ENCODE data around the gene QRICH2. TPM values are rescaled to one million over a fixed set of nuclear protein-coding genes. Genes with fewer than 3 reads are reported as not detected.
A peak's percentile ranks its signal among the peaks of the same experiment; 100 is the strongest.

Gene QRICH2
- total and polyA plus RNA-seq, 10 of the 15 experiments (the other 5 are each of a cell fraction or from before 2014, with no cell fraction given) = 0.04 to 0.72 (median 0.25) TPM

DNA sequence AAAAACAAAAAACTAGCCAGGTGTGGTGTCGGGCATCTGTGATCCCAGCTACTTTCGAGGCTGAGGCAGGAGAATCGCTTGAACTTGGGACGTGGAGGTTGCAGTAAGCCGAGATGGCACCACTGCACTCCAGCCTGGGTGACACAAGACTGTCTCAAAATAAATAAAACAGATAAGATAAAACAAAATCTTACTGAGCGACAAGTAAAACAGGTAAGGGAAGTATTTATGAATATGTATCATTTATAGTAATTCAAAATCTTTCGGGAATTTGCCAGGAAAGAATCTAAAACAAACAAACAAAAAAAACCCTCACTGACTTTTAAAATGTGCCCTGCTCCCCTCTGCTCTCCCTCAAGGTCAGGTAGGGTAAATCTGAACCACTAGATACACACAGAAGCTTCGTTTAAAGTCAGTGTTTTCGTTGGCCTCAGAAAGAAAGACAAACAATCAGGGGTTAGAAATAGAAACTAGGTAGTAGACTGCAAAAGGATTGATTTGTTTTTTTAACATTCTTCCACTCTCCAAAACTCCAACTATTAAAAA lies 43.5 kb upstream of the QRICH2 start:
- SMC1A ChIA-PET (ENCODE audit: uncharacterized antibody, unreplicated experiment) = interaction anchor here (0.8 to 2.4 kb wide), 4 partner anchors 11 to 46 kb away, joined by 3 to 8 read pairs (median 5); no protein-coding TSS in a partner anchor
- WGBS (ENCODE audit: insufficient coverage, insufficient replicate concordance, low lambda C conversion rate, missing lambda C conversion rate) = 80% methylated on average over 8 of the region's 9 CpGs
- ATAC-seq (no peak), DNase-seq (ENCODE audit: low read depth, low spot score) (no peak), FAIRE-seq (no peak)
- no TSS peak for BruUV-seq (replicated peaks)
- Histone ChIP-seq H4K20me1 (ENCODE audit: control insufficient read depth, insufficient read depth) (no peaks in the 10 kb centered on the region), H3K4me3 (no peak overlapping the region), H3K9me3 (replicated peaks; ENCODE audit: control insufficient read depth, insufficient read depth, low read length) (no peaks in the 10 kb centered on the region), H2AFZ (ENCODE audit: control insufficient read depth, low read depth, low read length) (no peak overlapping the region), H3K4me2 (ENCODE audit: control insufficient read depth, insufficient read depth) (peak overlapping the region; percentile 83), H3K79me2 (ENCODE audit: control insufficient read depth, insufficient read depth, low read length) (peaks cover 7% of the 10 kb centered on the region), H3K4me1 (ENCODE audit: control insufficient read depth, insufficient read depth, low read length) (peaks cover 4% of the 10 kb centered on the region), H3K36me3 (ENCODE audit: control insufficient read depth in 2 of 2, insufficient read depth in 2 of 2, low read length in 1 of 2) (peaks cover 2 to 3% of the 10 kb centered on the region in 2 experiments; a peak in 3 of 4 replicates), H3K9ac (ENCODE audit: control insufficient read depth, insufficient read depth, low read length) (no peak overlapping the region), H3K27me3 (replicated peaks in 1 of 2; ENCODE audit: control insufficient read depth in 2 of 2, insufficient read depth in 2 of 2, low read length in 1 of 2) (no peaks in the 10 kb centered on the region), H3K27ac (ENCODE audit: control insufficient read depth, insufficient read depth) (no peak overlapping the region)
- POLR2A ChIA-PET = no interaction called here
- RAD21 ChIA-PET (ENCODE audit: unreplicated experiment) = no interaction called here
- CTCF ChIA-PET = interaction anchor here (0.6 to 3.4 kb wide), 6 partner anchors 28 to 52 kb away, joined by 3 to 23 read pairs (median 4); partner anchors contain the start of gene SPHK1
- TF ChIP-seq MYC (IDR thresholded peaks at IDR 0.05; ENCODE audit: insufficient read depth, insufficient read length, insufficient replicate concordance, low read length, severe bottlenecking) (no peak), PAX8 (IDR thresholded peaks at IDR 0.05) (no peak), STAT3 (IDR thresholded peaks at IDR 0.05; ENCODE audit: low read depth, low read length) (no peak), WRNIP1 (IDR thresholded peaks at IDR 0.05; ENCODE audit: borderline replicate concordance, low read depth, low read length) (no peak)
- intact Hi-C loops (cut with micrococcal nuclease; ENCODE audit: unreplicated experiment) (loop anchor here (2.0 kb wide), 1 partner anchor 33 kb away; the partner anchor contains the start of gene SPHK1), in situ Hi-C loops (cut with MboI) (no loop called here)

DNA sequence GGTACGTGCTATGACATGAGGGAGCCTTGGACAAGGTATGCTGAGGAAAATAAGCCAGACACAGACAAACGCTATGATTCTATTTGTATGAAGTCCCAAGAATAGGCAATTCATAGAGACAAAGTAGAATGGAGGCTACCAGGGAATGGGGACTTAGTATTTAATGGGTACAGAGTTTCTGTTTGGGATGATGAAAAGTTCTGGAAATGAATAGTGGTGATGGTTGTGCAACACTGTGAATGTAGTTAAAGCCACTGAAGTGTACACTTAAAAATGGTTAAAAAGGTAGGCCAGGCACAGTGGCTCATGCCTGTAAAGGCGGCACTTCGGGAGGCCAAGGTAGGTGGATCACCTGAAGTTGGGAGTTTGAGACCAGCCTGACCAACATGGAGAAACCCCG lies 42.4 kb upstream of the QRICH2 start:
- BruUV-seq (replicated peaks) = no TSS peak
- Histone ChIP-seq H3K9me3 (replicated peaks; ENCODE audit: control insufficient read depth, insufficient read depth, low read length) (no peaks in the 10 kb centered on the region), H2AFZ (ENCODE audit: control insufficient read depth, low read depth, low read length) (no peak overlapping the region), H3K36me3 (ENCODE audit: control insufficient read depth in 2 of 2, insufficient read depth in 2 of 2, low read length in 1 of 2) (peaks cover 2 to 3% of the 10 kb centered on the region in 2 experiments; a peak in 3 of 4 replicates), H4K20me1 (ENCODE audit: control insufficient read depth, insufficient read depth) (no peaks in the 10 kb centered on the region), H3K27me3 (replicated peaks in 1 of 2; ENCODE audit: control insufficient read depth in 2 of 2, insufficient read depth in 2 of 2, low read length in 1 of 2) (no peaks in the 10 kb centered on the region), H3K79me2 (ENCODE audit: control insufficient read depth, insufficient read depth, low read length) (peaks cover 7% of the 10 kb centered on the region), H3K4me1 (ENCODE audit: control insufficient read depth, insufficient read depth, low read length) (peaks cover 4% of the 10 kb centered on the region), H3K27ac (ENCODE audit: control insufficient read depth, insufficient read depth) (no peak overlapping the region), H3K9ac (ENCODE audit: control insufficient read depth, insufficient read depth, low read length) (no peak overlapping the region), H3K4me3 (no peak overlapping the region), H3K4me2 (ENCODE audit: control insufficient read depth, insufficient read depth) (no peak overlapping the region)
- intact Hi-C loops (cut with micrococcal nuclease; ENCODE audit: unreplicated experiment) = no loop called here
- no peak for FAIRE-seq
- DNase-seq (ENCODE audit: low read depth, low spot score) = no peak
- WGBS (ENCODE audit: insufficient coverage, insufficient replicate concordance, low lambda C conversion rate, missing lambda C conversion rate) = 99% methylated on average over 5 of the region's 5 CpGs
- ATAC-seq = no peak
- ChIA-PET RAD21 (ENCODE audit: unreplicated experiment) (no interaction called here), CTCF (no interaction called here), POLR2A (no interaction called here), SMC1A (ENCODE audit: uncharacterized antibody, unreplicated experiment) (no interaction called here)
- in situ Hi-C loops (cut with MboI) = no loop called here
- TF ChIP-seq, protein P1, sequence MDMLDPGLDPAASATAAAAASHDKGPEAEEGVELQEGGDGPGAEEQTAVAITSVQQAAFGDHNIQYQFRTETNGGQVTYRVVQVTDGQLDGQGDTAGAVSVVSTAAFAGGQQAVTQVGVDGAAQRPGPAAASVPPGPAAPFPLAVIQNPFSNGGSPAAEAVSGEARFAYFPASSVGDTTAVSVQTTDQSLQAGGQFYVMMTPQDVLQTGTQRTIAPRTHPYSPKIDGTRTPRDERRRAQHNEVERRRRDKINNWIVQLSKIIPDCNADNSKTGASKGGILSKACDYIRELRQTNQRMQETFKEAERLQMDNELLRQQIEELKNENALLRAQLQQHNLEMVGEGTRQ (IDR thresholded peaks at IDR 0.05; ENCODE audit: borderline replicate concordance, low read depth, low read length) = no peak
- TF ChIP-seq POU2F2 (IDR thresholded peaks at IDR 0.05; ENCODE audit: borderline replicate concordance, low read depth, low read length) (no peak), NR2C2 (IDR thresholded peaks at IDR 0.05; ENCODE audit: borderline replicate concordance, control insufficient read depth, insufficient read length, low read depth) (no peak), CHD2 (IDR thresholded peaks at IDR 0.05; ENCODE audit: borderline replicate concordance, low read depth, low read length) (no peak), GATAD2B (conservative IDR thresholded peaks at IDR 0.05; ENCODE audit: low read depth) (no peak), STAT1 (conservative IDR thresholded peaks at IDR 0.05) (no peak), POLR2AphosphoS2 (IDR thresholded peaks at IDR 0.05; ENCODE audit: low read depth, low read length) (no peak), HDAC6 (IDR thresholded peaks at IDR 0.05; ENCODE audit: unreplicated experiment) (no peak)
- TF ChIP-seq, protein P2, sequence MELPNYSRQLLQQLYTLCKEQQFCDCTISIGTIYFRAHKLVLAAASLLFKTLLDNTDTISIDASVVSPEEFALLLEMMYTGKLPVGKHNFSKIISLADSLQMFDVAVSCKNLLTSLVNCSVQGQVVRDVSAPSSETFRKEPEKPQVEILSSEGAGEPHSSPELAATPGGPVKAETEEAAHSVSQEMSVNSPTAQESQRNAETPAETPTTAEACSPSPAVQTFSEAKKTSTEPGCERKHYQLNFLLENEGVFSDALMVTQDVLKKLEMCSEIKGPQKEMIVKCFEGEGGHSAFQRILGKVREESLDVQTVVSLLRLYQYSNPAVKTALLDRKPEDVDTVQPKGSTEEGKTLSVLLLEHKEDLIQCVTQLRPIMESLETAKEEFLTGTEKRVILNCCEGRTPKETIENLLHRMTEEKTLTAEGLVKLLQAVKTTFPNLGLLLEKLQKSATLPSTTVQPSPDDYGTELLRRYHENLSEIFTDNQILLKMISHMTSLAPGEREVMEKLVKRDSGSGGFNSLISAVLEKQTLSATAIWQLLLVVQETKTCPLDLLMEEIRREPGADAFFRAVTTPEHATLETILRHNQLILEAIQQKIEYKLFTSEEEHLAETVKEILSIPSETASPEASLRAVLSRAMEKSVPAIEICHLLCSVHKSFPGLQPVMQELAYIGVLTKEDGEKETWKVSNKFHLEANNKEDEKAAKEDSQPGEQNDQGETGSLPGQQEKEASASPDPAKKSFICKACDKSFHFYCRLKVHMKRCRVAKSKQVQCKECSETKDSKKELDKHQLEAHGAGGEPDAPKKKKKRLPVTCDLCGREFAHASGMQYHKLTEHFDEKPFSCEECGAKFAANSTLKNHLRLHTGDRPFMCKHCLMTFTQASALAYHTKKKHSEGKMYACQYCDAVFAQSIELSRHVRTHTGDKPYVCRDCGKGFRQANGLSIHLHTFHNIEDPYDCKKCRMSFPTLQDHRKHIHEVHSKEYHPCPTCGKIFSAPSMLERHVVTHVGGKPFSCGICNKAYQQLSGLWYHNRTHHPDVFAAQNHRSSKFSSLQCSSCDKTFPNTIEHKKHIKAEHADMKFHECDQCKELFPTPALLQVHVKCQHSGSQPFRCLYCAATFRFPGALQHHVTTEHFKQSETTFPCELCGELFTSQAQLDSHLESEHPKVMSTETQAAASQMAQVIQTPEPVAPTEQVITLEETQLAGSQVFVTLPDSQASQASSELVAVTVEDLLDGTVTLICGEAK (IDR thresholded peaks at IDR 0.05; ENCODE audit: borderline replicate concordance) = no peak
